Right lobe of liver (tissue), 4 donors: Measurements from ENCODE around the gene MTHFD1L.

ENCODE experiments used
- CTCF ChIP-seq, 4 donors: fragments of 200-600 bp in 3 of 4; fragments of 450-650 bp in 1 of 4; IDR thresholded peaks; one replicate each; pipeline versions ENCODE4 v1.5.1 to v1.8.0; 2016 to 2022; ENCODE audit warnings: antibody characterized with exemption in 4 of 4, mild to moderate bottlenecking in 2 of 4
- POLR2A ChIP-seq: fragments of 450-650 bp; IDR thresholded peaks from one replicate; pipeline ENCODE4 v1.6.1; 2017; ENCODE audit warnings: antibody characterized with exemption, mild to moderate bottlenecking
- donor health status: DM: no; HTN: no; CAD: no.
- donor health status: DM: no; HTN: no; CAD: no.
- donor health status: DM: no; HTN: yes; CAD: no.

- no peak for TF ChIP-seq CTCF (IDR thresholded peaks at IDR 0.05)
- no peak for TF ChIP-seq POLR2A
Observed at GRCh38 chr6:150939399-150939798, 73.9 kb downstream of the MTHFD1L start.
